Measurements from ENCODE around the gene CORIN. TPM values are rescaled to one million over a fixed set of nuclear protein-coding genes. Genes with fewer than 3 reads are reported as not detected.

Gene CORIN
- total RNA-seq, 1 donor from 2014 or later, result 2.6 TPM

GRCh38 chr4:47668256-47668655, 169.6 kb downstream of the CORIN start:
- no peak for TF ChIP-seq CTCF (IDR thresholded peaks at IDR 0.05)
- Mint-ChIP-seq H3K27me3 (ENCODE audit: unreplicated experiment) (peaks cover 32% of the 10 kb centered on the region), H3K9me3 (ENCODE audit: unreplicated experiment) (no peaks in the 10 kb centered on the region), H3K36me3 (ENCODE audit: unreplicated experiment) (no peaks in the 10 kb centered on the region), H3K27ac (ENCODE audit: unreplicated experiment) (no peak overlapping the region), H3K4me3 (ENCODE audit: unreplicated experiment) (no peak overlapping the region), H3K4me1 (ENCODE audit: unreplicated experiment) (peaks cover 4% of the 10 kb centered on the region)
- no peak for DNase-seq (ENCODE audit: extremely low spot score, unreplicated experiment)

- Mint-ChIP-seq H3K9me3 (ENCODE audit: unreplicated experiment) (no peaks in the 10 kb centered on the region), H3K27me3 (ENCODE audit: unreplicated experiment) (peaks cover 31% of the 10 kb centered on the region), H3K36me3 (ENCODE audit: unreplicated experiment) (no peaks in the 10 kb centered on the region), H3K4me3 (ENCODE audit: unreplicated experiment) (no peak overlapping the region), H3K27ac (ENCODE audit: unreplicated experiment) (no peak overlapping the region), H3K4me1 (ENCODE audit: unreplicated experiment) (peaks cover 4% of the 10 kb centered on the region)
- no peak for TF ChIP-seq CTCF (IDR thresholded peaks at IDR 0.05)
- DNase-seq (ENCODE audit: extremely low spot score, unreplicated experiment), result no peak
Observed at GRCh38 chr4:47667552-47667951, 170.3 kb downstream of the CORIN start.

- no peaks in the 10 kb centered on the region for H3K9me3 Mint-ChIP-seq (ENCODE audit: unreplicated experiment)
- peaks cover 41% of the 10 kb centered on the region for H3K27me3 Mint-ChIP-seq (ENCODE audit: unreplicated experiment)
- H3K36me3 Mint-ChIP-seq (ENCODE audit: unreplicated experiment), result no peaks in the 10 kb centered on the region
Observed at GRCh38 chr4:47664051-47664826, 173.6 kb downstream of the CORIN start.

GRCh38 chr4:47662975-47663374, 174.9 kb downstream of the CORIN start:
- no peaks in the 10 kb centered on the region for H3K4me1 Mint-ChIP-seq (ENCODE audit: unreplicated experiment)
- no peak for DNase-seq (ENCODE audit: extremely low spot score, unreplicated experiment)
- no peaks in the 10 kb centered on the region for H3K9me3 Mint-ChIP-seq (ENCODE audit: unreplicated experiment)
- H3K36me3 Mint-ChIP-seq (ENCODE audit: unreplicated experiment), result no peaks in the 10 kb centered on the region
- no peak overlapping the region for H3K27ac Mint-ChIP-seq (ENCODE audit: unreplicated experiment)
- TF ChIP-seq CTCF (IDR thresholded peaks at IDR 0.05), result peak; percentile 37
- peaks cover 37% of the 10 kb centered on the region for H3K27me3 Mint-ChIP-seq (ENCODE audit: unreplicated experiment)
- no peak overlapping the region for H3K4me3 Mint-ChIP-seq (ENCODE audit: unreplicated experiment)

More at GRCh38 chr4:47664051-47664826, 173.6 kb downstream of the CORIN start:
- Mint-ChIP-seq H3K4me1 (ENCODE audit: unreplicated experiment) (peaks cover 2% of the 10 kb centered on the region), H3K4me3 (ENCODE audit: unreplicated experiment) (no peak overlapping the region), H3K27ac (ENCODE audit: unreplicated experiment) (no peak overlapping the region)
- TF ChIP-seq CTCF (IDR thresholded peaks at IDR 0.05), result no peak
- no peak for DNase-seq (ENCODE audit: extremely low spot score, unreplicated experiment)

- no peak for TF ChIP-seq CTCF (IDR thresholded peaks at IDR 0.05)
- no peak overlapping the region for H3K27ac Mint-ChIP-seq (ENCODE audit: unreplicated experiment)
- DNase-seq (ENCODE audit: extremely low spot score, unreplicated experiment), result no peak
- no peak overlapping the region for H3K4me3 Mint-ChIP-seq (ENCODE audit: unreplicated experiment)
- H3K36me3 Mint-ChIP-seq (ENCODE audit: unreplicated experiment), result no peaks in the 10 kb centered on the region
- H3K4me1 Mint-ChIP-seq (ENCODE audit: unreplicated experiment), result no peaks in the 10 kb centered on the region
- peaks cover 35% of the 10 kb centered on the region for H3K27me3 Mint-ChIP-seq (ENCODE audit: unreplicated experiment)
- no peaks in the 10 kb centered on the region for H3K9me3 Mint-ChIP-seq (ENCODE audit: unreplicated experiment)
Observed at GRCh38 chr4:47661741-47662140, 176.1 kb downstream of the CORIN start.
